CD8-positive, alpha-beta memory T cell (primary cell): ENCODE results near the gene TRIM63. TPM values are rescaled to one million over a fixed set of nuclear protein-coding genes. Genes with fewer than 3 reads are reported as not detected.

Experiments
- CTCF ChIA-PET: fragments of 350-600 bp; sonication (Branson Sonifier 250); formaldehyde crosslinking; loops from one replicate; lab custom pipeline; 2021; ENCODE audit warnings: antibody characterized with exemption; lab: Charles Lee
- POLR2A ChIA-PET: fragments of 350-600 bp; sonication (Branson Sonifier 250); formaldehyde crosslinking; loops from one replicate; lab custom pipeline; 2021; ENCODE audit warnings: antibody characterized with exemption; lab: Charles Lee
- DNase-seq, 5 donors: peaks; one replicate each; pipeline versions ENCODE4 v3.0.0 to v3.0.0-alpha.2; 2020 to 2022; ENCODE audit warnings: mixed read lengths in 1 of 5
- H3K27ac ChIP-seq: one replicate; pipeline ENCODE4 v1.7.0; 2013; ENCODE audit warnings: low read depth, mild to moderate bottlenecking, low read length, moderate library complexity
- H3K27me3 ChIP-seq: 2 replicates; pipeline ENCODE4 v1.7.0; 2013; ENCODE audit warnings: low read length, mild to moderate bottlenecking; ENCODE audit not compliant: insufficient read depth, poor library complexity, severe bottlenecking
- H3K36me3 ChIP-seq: 2 replicates; pipeline ENCODE4 v1.7.0; 2013; ENCODE audit warnings: mild to moderate bottlenecking, low read length, moderate library complexity; ENCODE audit not compliant: insufficient read depth
- H3K4me1 ChIP-seq: 2 replicates; pipeline ENCODE4 v1.7.0; 2013; ENCODE audit warnings: mild to moderate bottlenecking, low read length, moderate library complexity; ENCODE audit not compliant: insufficient read depth
- H3K4me3 ChIP-seq: 2 replicates; pipeline ENCODE4 v1.7.0; 2013; ENCODE audit warnings: mild to moderate bottlenecking, low read length
- H3K9me3 ChIP-seq: 2 replicates; pipeline ENCODE4 v1.7.0; 2013; ENCODE audit warnings: mild to moderate bottlenecking, low read length
- H3K27ac Mint-ChIP-seq, 8 donors: one replicate each; pipeline ENCODE4 v1.8.0; 2020 to 2021; ENCODE audit warnings: mixed read lengths in 8 of 8, mild to moderate bottlenecking in 6 of 8, inconsistent platforms in 3 of 8, moderate library complexity in 3 of 8
- H3K27me3 Mint-ChIP-seq, 2 donors: one replicate each; pipeline ENCODE4 v1.8.0; 2020 to 2021; ENCODE audit warnings: mixed read lengths in 2 of 2, mild to moderate bottlenecking in 1 of 2, moderate library complexity in 1 of 2
- H3K36me3 Mint-ChIP-seq, 3 donors: one replicate each; pipeline ENCODE4 v1.8.0; 2020 to 2021; ENCODE audit warnings: mixed read lengths in 3 of 3, inconsistent platforms in 1 of 3, mild to moderate bottlenecking in 1 of 3
- H3K4me1 Mint-ChIP-seq, 3 donors: one replicate each; pipeline ENCODE4 v1.8.0; 2020 to 2021; ENCODE audit warnings: mixed read lengths in 3 of 3, inconsistent platforms in 1 of 3, mild to moderate bottlenecking in 1 of 3
- H3K4me3 Mint-ChIP-seq, 7 donors: one replicate each; pipeline ENCODE4 v1.8.0; 2020 to 2021; ENCODE audit warnings: mixed read lengths in 7 of 7, mild to moderate bottlenecking in 6 of 7, moderate library complexity in 4 of 7, inconsistent platforms in 2 of 7
- H3K9me3 Mint-ChIP-seq, 5 donors: one replicate each; pipeline ENCODE4 v1.8.0; 2020 to 2022; ENCODE audit warnings: mixed read lengths in 5 of 5, mild to moderate bottlenecking in 3 of 5, moderate library complexity in 2 of 5, inconsistent platforms in 1 of 5
- polyA plus RNA-seq: library from polyadenylated mRNA; unstranded; fragments of 300-500 nt; fragmentation: Illumina TruSeq; gene quantifications from one replicate; pipeline ENCODE4 v1.2.3, GENCODE V29; 2021
- total RNA-seq, 2 experiments: library from RNA; stranded (reverse); gene quantifications; one replicate each; pipeline ENCODE4 v1.2.3, GENCODE V29; 2021

Gene TRIM63
- total and polyA plus RNA-seq, 3 experiments from 2014 or later, result not detected

DNA sequence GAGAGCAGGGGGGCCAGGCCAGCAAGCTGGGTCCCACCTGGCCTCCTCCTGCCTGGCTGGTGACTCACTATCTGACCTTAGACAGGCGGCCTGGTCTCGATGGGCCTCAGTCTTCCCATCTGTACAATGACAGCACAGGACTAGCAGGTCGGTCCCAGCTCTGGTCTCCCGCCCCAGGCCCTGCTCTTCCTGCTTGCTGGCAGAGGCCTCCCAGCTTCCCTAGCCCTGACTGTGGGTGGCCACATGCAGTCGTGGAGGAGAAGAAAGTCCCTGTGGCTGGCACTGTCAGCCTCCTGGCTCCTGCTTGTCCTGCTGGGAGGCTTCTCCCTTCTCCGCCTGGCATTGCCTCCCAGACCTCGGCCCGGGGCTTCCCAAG is 45.0 kb downstream of the TRIM63 start:
- no peaks in the 10 kb centered on the region for H3K4me1 ChIP-seq
- Mint-ChIP-seq H3K27ac (no peak overlapping the region), H3K4me1 (peaks cover 0 to 6% (median 5%) of the 10 kb centered on the region in 3 donors), H3K4me3 (no peak overlapping the region), H3K9me3 (no peaks in the 10 kb centered on the region), H3K27me3 (peaks cover 0 to 4% of the 10 kb centered on the region in 2 donors), H3K36me3 (no peaks in the 10 kb centered on the region)
- no peaks in the 10 kb centered on the region for H3K9me3 ChIP-seq
- H3K27me3 ChIP-seq, result no peaks in the 10 kb centered on the region
- no peak for DNase-seq
- no peak overlapping the region for H3K4me3 ChIP-seq
- POLR2A ChIA-PET, result no interaction called here
- CTCF ChIA-PET, result interaction anchor here (1.4 to 2.1 kb wide), 2 partner anchors 12 to 25 kb away, joined by 3 to 6 read pairs; partner anchors contain the start of gene PAFAH2
- no peaks in the 10 kb centered on the region for H3K36me3 ChIP-seq
- H3K27ac ChIP-seq, result no peak overlapping the region

GRCh38 chr1:26021647-26022403 is 45.6 kb downstream of the TRIM63 start, which contains the start of gene EXTL1:
TSS of gene EXTL1 (plus strand) at chr1:26021775. CDS start at chr1:26022647, 872 bp downstream.
- no peaks in the 10 kb centered on the region for H3K36me3 ChIP-seq
- H3K27me3 Mint-ChIP-seq, result peaks cover 0 to 4% of the 10 kb centered on the region in 2 donors
- no peak within 1 kb of the TSS for H3K4me3 Mint-ChIP-seq
- H3K4me1 ChIP-seq, result no peaks in the 10 kb centered on the region
- H3K4me3 ChIP-seq, result no peak within 1 kb of the TSS
- no peak within 1 kb of the TSS for H3K27ac Mint-ChIP-seq
- no peaks in the 10 kb centered on the region for H3K9me3 Mint-ChIP-seq
- no peaks in the 10 kb centered on the region for H3K27me3 ChIP-seq
- no peak for DNase-seq
- no peak within 1 kb of the TSS for H3K27ac ChIP-seq
- POLR2A ChIA-PET, result no interaction called here
- peaks cover 0 to 6% (median 5%) of the 10 kb centered on the region in 3 donors for H3K4me1 Mint-ChIP-seq
- H3K36me3 Mint-ChIP-seq, result no peaks in the 10 kb centered on the region
- CTCF ChIA-PET, result interaction anchor here (2.1 kb wide), 1 partner anchor 24 kb away, joined by 6 read pairs; the partner anchor contains the start of gene PAFAH2
- no peaks in the 10 kb centered on the region for H3K9me3 ChIP-seq

DNA sequence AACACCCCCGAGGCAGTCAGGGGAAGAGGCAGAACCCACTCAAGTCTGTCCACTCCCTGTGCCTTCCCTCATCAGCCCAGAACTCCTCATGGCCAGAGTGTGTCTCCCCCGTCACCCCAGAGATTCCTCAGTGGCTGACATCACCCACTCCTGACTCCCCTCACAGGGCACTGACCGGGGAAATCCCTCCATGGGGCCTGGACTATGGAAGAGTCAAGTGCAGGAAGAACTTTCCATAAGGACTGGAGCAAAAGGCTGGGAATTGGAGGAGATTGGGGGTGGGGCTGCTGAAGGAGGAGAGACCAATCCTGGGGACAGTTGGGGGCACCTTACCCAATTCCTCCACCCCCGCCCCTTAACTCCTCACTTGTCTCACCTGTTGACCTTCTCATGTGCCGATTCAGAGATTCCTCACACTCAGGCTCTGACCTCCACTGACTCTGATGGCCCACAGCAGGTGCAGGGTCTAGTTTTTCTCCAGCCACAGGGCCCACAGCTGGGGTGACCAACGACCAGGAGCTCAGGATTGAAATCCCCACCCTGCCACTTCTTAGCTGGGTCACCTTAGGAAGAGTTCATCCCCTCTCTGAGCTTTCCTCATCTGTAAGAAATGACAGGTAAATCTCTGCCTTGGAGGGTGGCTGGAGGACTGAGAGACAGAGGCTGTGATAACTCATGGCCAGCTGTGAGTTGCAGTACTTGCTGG is 46.3 kb downstream of the TRIM63 start:
- DNase-seq, result no peak
- POLR2A ChIA-PET, result no interaction called here
- H3K9me3 Mint-ChIP-seq, result no peaks in the 10 kb centered on the region
- Histone ChIP-seq H3K36me3 (no peaks in the 10 kb centered on the region), H3K27ac (no peak overlapping the region), H3K9me3 (no peaks in the 10 kb centered on the region), H3K27me3 (no peaks in the 10 kb centered on the region), H3K4me1 (no peaks in the 10 kb centered on the region), H3K4me3 (no peak overlapping the region)
- no peak overlapping the region for H3K4me3 Mint-ChIP-seq
- no peaks in the 10 kb centered on the region for H3K36me3 Mint-ChIP-seq
- CTCF ChIA-PET, result interaction anchor here (2.1 kb wide), 1 partner anchor 23 kb away, joined by 6 read pairs; the partner anchor contains the start of gene PAFAH2
- H3K27me3 Mint-ChIP-seq, result peaks cover 0 to 4% of the 10 kb centered on the region in 2 donors
- no peak overlapping the region for H3K27ac Mint-ChIP-seq
- peaks cover 0 to 6% (median 5%) of the 10 kb centered on the region in 3 donors for H3K4me1 Mint-ChIP-seq

DNA sequence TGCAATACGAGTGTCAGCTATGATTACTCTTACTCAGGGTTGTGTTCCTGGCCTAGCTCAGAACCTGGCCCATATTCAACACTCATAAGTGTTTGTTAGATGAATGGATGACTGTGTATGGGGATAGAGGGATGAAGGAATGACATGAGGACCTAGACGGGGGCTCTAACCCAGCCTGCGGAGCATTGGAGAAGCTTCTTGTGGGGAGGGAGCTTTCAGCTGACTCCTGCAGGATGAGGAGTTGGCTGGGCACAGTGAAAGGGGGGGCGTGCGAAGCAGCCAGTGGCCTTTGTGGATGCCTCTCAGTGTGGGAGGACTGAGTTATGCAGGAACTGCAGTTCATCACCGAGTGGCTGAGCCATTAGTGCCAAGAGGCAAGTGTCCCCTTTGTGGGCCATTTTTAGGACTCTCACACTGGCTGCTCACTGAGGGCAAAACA is 47.1 kb downstream of the TRIM63 start:
- CTCF ChIA-PET, result interaction anchor here (1.1 kb wide), 1 partner anchor 16 kb away, joined by 8 read pairs; no protein-coding TSS in a partner anchor
- DNase-seq, result no peak
- Mint-ChIP-seq H3K4me1 (peaks cover 0 to 6% (median 5%) of the 10 kb centered on the region in 3 donors), H3K36me3 (no peaks in the 10 kb centered on the region), H3K4me3 (no peak overlapping the region), H3K27ac (peak overlapping the region in 2 of 8 donors; percentile 48 to 73), H3K27me3 (peaks cover 0 to 4% of the 10 kb centered on the region in 2 donors), H3K9me3 (no peaks in the 10 kb centered on the region)
- Histone ChIP-seq H3K36me3 (no peaks in the 10 kb centered on the region), H3K27ac (no peak overlapping the region), H3K4me1 (no peaks in the 10 kb centered on the region), H3K9me3 (no peaks in the 10 kb centered on the region), H3K27me3 (no peaks in the 10 kb centered on the region), H3K4me3 (no peak overlapping the region)
- POLR2A ChIA-PET, result no interaction called here

DNA sequence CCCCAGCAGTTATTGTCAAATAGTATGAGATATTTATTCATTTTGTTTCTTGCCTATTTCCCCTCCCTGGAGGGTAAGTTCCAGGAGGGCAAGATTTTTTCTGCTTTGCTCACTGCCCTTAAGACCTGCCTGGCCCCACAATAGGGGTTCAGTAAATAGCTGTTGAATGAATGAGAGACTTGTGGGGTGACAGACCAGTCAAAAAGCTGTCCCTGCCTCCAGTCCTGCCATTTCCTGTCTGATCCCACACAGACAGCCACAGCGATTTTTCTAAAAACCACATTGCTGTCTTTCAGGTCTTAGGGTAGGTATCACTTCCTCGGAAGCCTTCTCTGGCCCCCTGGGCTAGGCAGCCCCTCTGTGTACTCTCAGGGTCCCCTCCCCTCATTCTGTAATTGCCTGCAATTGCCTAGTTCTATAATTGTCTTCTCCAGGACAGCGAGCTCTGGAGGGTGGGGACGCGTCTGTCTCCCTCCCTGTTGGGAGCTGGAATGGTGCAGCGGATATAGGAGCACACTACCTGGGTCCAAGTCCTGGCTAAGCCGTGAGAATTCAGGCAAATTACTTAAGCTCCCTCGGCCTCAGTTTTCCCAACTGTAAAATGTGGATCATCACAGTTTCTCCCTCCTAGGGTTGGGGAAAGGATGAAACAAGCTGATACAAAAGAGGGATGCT is 47.7 kb downstream of the TRIM63 start:
- peaks cover 0 to 6% (median 5%) of the 10 kb centered on the region in 3 donors for H3K4me1 Mint-ChIP-seq
- peak overlapping the region in 1 of 8 donors; percentile 69 for H3K27ac Mint-ChIP-seq
- no peaks in the 10 kb centered on the region for H3K9me3 Mint-ChIP-seq
- no peak for DNase-seq
- peaks cover 0 to 4% of the 10 kb centered on the region in 2 donors for H3K27me3 Mint-ChIP-seq
- Histone ChIP-seq H3K9me3 (no peaks in the 10 kb centered on the region), H3K4me3 (no peak overlapping the region), H3K27ac (no peak overlapping the region), H3K4me1 (no peaks in the 10 kb centered on the region), H3K36me3 (no peaks in the 10 kb centered on the region), H3K27me3 (no peaks in the 10 kb centered on the region)
- ChIA-PET POLR2A (no interaction called here), CTCF (interaction anchor here (1.1 kb wide), 1 partner anchor 17 kb away, joined by 8 read pairs; no protein-coding TSS in a partner anchor)
- no peak overlapping the region for H3K4me3 Mint-ChIP-seq
- no peaks in the 10 kb centered on the region for H3K36me3 Mint-ChIP-seq

GRCh38 chr1:26017606-26018005 is 49.8 kb downstream of the TRIM63 start:
- Histone ChIP-seq H3K4me1 (no peaks in the 10 kb centered on the region), H3K36me3 (no peaks in the 10 kb centered on the region), H3K4me3 (no peak overlapping the region), H3K9me3 (no peaks in the 10 kb centered on the region), H3K27me3 (no peaks in the 10 kb centered on the region), H3K27ac (no peak overlapping the region)
- Mint-ChIP-seq H3K27me3 (peaks cover 0 to 4% of the 10 kb centered on the region in 2 donors), H3K27ac (peak overlapping the region in 1 of 8 donors; percentile 2), H3K4me1 (peaks cover 0 to 6% (median 5%) of the 10 kb centered on the region in 3 donors), H3K9me3 (no peaks in the 10 kb centered on the region), H3K4me3 (no peak overlapping the region), H3K36me3 (no peaks in the 10 kb centered on the region)
- ChIA-PET POLR2A (no interaction called here), CTCF (interaction anchor here (1.1 kb wide), 1 partner anchor 19 kb away, joined by 3 read pairs; no protein-coding TSS in a partner anchor)
- no peak for DNase-seq

- H3K36me3 Mint-ChIP-seq, result no peaks in the 10 kb centered on the region
- H3K27ac Mint-ChIP-seq, result peak overlapping the region in 1 of 8 donors; percentile 2
- peaks cover 0 to 6% (median 5%) of the 10 kb centered on the region in 3 donors for H3K4me1 Mint-ChIP-seq
- H3K27me3 ChIP-seq, result no peaks in the 10 kb centered on the region
- H3K4me1 ChIP-seq, result no peaks in the 10 kb centered on the region
- CTCF ChIA-PET, result interaction anchor here (0.9 to 1.1 kb wide), 2 partner anchors 19 to 122 kb away, joined by 3 read pairs; no protein-coding TSS in a partner anchor
- H3K36me3 ChIP-seq, result no peaks in the 10 kb centered on the region
- no peak overlapping the region for H3K4me3 ChIP-seq
- peak in 1 of 5 donors; percentile 46 for DNase-seq
- POLR2A ChIA-PET, result no interaction called here
- no peak overlapping the region for H3K27ac ChIP-seq
- H3K4me3 Mint-ChIP-seq, result no peak overlapping the region
- no peaks in the 10 kb centered on the region for H3K9me3 ChIP-seq
- peaks cover 0 to 4% of the 10 kb centered on the region in 2 donors for H3K27me3 Mint-ChIP-seq
- no peaks in the 10 kb centered on the region for H3K9me3 Mint-ChIP-seq
Observed at GRCh38 chr1:26016953-26017545, 50.4 kb downstream of the TRIM63 start.
